MCF 10A (cell line): ENCODE data around the gene HHATL. TPM values are rescaled to one million over a fixed set of nuclear protein-coding genes. Genes with fewer than 3 reads are reported as not detected.

Experiments used
- BruUV-seq: library from RNA; stranded (reverse); fragments of 400-500 nt; replicated peaks from 2 replicates; lab custom pipeline; 2021; lab: Mats Ljungman, UMichigan
- CTCF ChIA-PET: fragments of 300-600 bp; sonication (Branson Sonifier 250); formaldehyde crosslinking; extraction: SDS; loops from one replicate; lab custom pipeline; 2021; ENCODE audit warnings: antibody characterized with exemption, inconsistent platforms; lab: Yijun Ruan, JAX
- POLR2A ChIA-PET: fragments of 300-600, 350-650 bp; sonication (Branson Sonifier 250); formaldehyde crosslinking; extraction: SDS; loops from one replicate; lab custom pipeline; 2020; ENCODE audit warnings: antibody characterized with exemption, inconsistent platforms; lab: Yijun Ruan, JAX
- DNase-seq: peaks from one replicate; pipeline ENCODE4 v3.0.0-alpha.2; 2018; ENCODE audit not compliant: unreplicated experiment
- H3K27ac Mint-ChIP-seq: one replicate; pipeline ENCODE4 v1.8.0; 2022; ENCODE audit warnings: mild to moderate bottlenecking, low read depth, mixed read lengths; ENCODE audit not compliant: unreplicated experiment
- H3K27me3 Mint-ChIP-seq: one replicate; pipeline ENCODE4 v1.8.0; 2022; ENCODE audit warnings: mixed read lengths; ENCODE audit not compliant: insufficient read depth, unreplicated experiment
- H3K36me3 Mint-ChIP-seq: one replicate; pipeline ENCODE4 v1.8.0; 2022; ENCODE audit warnings: mild to moderate bottlenecking, moderate library complexity, mixed read lengths; ENCODE audit not compliant: insufficient read depth, unreplicated experiment
- H3K4me1 Mint-ChIP-seq: one replicate; pipeline ENCODE4 v1.8.0; 2022; ENCODE audit warnings: mixed read lengths; ENCODE audit not compliant: insufficient read depth, unreplicated experiment
- H3K4me3 Mint-ChIP-seq: one replicate; pipeline ENCODE4 v1.8.0; 2022; ENCODE audit warnings: mild to moderate bottlenecking, moderate library complexity, mixed read lengths; ENCODE audit not compliant: unreplicated experiment
- H3K9me3 Mint-ChIP-seq: one replicate; pipeline ENCODE4 v1.8.0; 2022; ENCODE audit warnings: mixed read lengths; ENCODE audit not compliant: unreplicated experiment
- intact Hi-C: fragments of 100-400 bp; cut with micrococcal nuclease; formaldehyde crosslinking; loops from 2 replicates; pipeline ENCODE4 v1.14.1; 2022
- total RNA-seq: library from RNA; stranded (reverse); gene quantifications from 2 replicates; pipeline ENCODE4 v1.2.3, GENCODE V29; 2022
- TF ChIP-seq, protein P1 (sequence below): fragments of 200-600 bp; IDR thresholded peaks from one replicate; pipeline ENCODE4 v1.8.0; 2022; ENCODE audit warnings: antibody characterized with exemption, mild to moderate bottlenecking; ENCODE audit not compliant: unreplicated experiment

The HHATL gene
- total RNA-seq, 1 experiment from 2014 or later: not detected

DNA sequence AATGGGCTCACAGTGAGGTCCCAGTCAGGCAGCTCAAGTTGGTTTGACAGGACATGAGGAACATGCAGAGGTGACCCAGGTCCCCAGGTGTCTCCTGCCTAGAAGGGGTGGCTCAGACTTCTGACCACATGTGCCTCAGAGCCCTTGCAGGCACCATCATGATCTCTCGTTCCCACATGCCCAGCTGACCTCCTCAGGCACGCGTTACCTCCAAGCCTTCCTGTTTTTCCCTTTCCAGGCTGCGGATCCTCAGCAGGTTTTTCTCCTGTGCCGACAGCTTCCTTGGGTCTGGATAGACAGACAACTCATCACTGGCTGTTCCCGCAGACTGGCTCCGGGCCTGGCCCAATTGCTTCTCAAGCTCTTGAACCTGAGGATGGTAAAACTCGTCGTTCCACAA, 40.1 kb upstream of the HHATL start:
- no peaks in the 10 kb centered on the region for H3K27me3 Mint-ChIP-seq
- H3K4me3 Mint-ChIP-seq: no peak overlapping the region
- no peak overlapping the region for H3K27ac Mint-ChIP-seq
- H3K36me3 Mint-ChIP-seq: no peaks in the 10 kb centered on the region
- H3K4me1 Mint-ChIP-seq: peaks cover under 1% of the 10 kb centered on the region
- CTCF ChIA-PET: interaction anchor here (0.6 to 1.7 kb wide), 9 partner anchors 9 to 189 kb away, joined by 3 to 5 read pairs (median 3); no protein-coding TSS in a partner anchor
- no peaks in the 10 kb centered on the region for H3K9me3 Mint-ChIP-seq
- TF ChIP-seq, protein P1, sequence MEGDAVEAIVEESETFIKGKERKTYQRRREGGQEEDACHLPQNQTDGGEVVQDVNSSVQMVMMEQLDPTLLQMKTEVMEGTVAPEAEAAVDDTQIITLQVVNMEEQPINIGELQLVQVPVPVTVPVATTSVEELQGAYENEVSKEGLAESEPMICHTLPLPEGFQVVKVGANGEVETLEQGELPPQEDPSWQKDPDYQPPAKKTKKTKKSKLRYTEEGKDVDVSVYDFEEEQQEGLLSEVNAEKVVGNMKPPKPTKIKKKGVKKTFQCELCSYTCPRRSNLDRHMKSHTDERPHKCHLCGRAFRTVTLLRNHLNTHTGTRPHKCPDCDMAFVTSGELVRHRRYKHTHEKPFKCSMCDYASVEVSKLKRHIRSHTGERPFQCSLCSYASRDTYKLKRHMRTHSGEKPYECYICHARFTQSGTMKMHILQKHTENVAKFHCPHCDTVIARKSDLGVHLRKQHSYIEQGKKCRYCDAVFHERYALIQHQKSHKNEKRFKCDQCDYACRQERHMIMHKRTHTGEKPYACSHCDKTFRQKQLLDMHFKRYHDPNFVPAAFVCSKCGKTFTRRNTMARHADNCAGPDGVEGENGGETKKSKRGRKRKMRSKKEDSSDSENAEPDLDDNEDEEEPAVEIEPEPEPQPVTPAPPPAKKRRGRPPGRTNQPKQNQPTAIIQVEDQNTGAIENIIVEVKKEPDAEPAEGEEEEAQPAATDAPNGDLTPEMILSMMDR: no peak
- POLR2A ChIA-PET: interaction anchor here (0.7 to 1.6 kb wide), 2 partner anchors 26 to 59 kb away, joined by 3 to 6 read pairs; no protein-coding TSS in a partner anchor
- no TSS peak for BruUV-seq
- no peak for DNase-seq
- intact Hi-C loops: no loop called here

DNA sequence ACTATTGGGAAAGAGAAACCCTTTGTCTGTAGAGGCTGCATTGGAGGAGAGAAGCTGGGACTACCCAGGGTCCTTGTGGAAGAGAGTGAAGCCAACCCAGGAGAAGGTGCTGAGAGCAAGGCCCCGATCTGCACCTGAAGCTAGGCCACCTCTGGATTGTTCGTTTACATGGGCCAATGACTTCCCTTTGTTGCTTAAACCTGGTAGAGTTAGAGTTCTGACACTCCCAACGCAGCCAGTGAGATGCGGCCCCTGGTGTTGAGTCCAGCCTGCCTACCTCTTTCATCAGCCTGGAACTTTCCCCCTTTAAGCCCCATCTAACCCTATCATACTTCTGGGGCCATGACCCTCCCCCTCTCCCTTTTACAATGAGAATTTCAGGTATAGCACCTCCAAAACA, 39.7 kb upstream of the HHATL start:
- H3K27ac Mint-ChIP-seq: no peak overlapping the region
- no peaks in the 10 kb centered on the region for H3K4me1 Mint-ChIP-seq
- no peaks in the 10 kb centered on the region for H3K9me3 Mint-ChIP-seq
- H3K27me3 Mint-ChIP-seq: no peaks in the 10 kb centered on the region
- DNase-seq: no peak
- no TSS peak for BruUV-seq
- intact Hi-C loops: no loop called here
- TF ChIP-seq, protein P1: no peak
- ChIA-PET POLR2A (interaction anchor here (0.7 to 1.6 kb wide), 2 partner anchors 26 to 58 kb away, joined by 3 to 6 read pairs; no protein-coding TSS in a partner anchor), CTCF (interaction anchor here (0.6 to 1.7 kb wide), 9 partner anchors 9 to 188 kb away, joined by 3 to 5 read pairs (median 3); no protein-coding TSS in a partner anchor)
- no peak overlapping the region for H3K4me3 Mint-ChIP-seq
- H3K36me3 Mint-ChIP-seq: no peaks in the 10 kb centered on the region

DNA sequence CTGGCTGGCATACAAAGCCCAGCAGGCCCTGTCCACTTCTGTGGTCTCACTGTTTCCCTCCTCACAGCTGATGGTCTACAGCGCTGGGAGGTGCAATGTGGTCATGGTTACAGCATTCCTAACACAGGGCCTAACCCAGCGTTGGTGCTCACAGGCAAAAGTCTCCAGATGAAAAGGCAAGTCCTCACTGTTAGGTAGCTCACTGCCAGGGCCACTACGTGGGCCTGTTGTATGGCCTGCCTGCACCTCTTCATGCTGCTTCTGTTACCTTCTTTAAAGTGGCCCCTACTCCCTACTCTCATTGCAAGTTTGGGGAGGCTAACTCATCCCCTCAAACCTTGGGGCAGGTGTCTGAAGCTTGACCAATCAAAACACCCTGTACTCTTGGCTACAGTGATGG, 39.2 kb upstream of the HHATL start:
- no peak overlapping the region for H3K4me3 Mint-ChIP-seq
- no peaks in the 10 kb centered on the region for H3K36me3 Mint-ChIP-seq
- BruUV-seq: no TSS peak
- H3K4me1 Mint-ChIP-seq: no peaks in the 10 kb centered on the region
- TF ChIP-seq, protein P1: no peak
- no peaks in the 10 kb centered on the region for H3K27me3 Mint-ChIP-seq
- H3K9me3 Mint-ChIP-seq: no peaks in the 10 kb centered on the region
- no peak for DNase-seq
- intact Hi-C loops: no loop called here
- ChIA-PET POLR2A (interaction anchor here (1.6 to 2.0 kb wide), 3 partner anchors 58 to 89 kb away, joined by 4 to 6 read pairs (median 4); no protein-coding TSS in a partner anchor), CTCF (interaction anchor here (0.6 to 1.5 kb wide), 6 partner anchors 13 to 252 kb away, joined by 3 to 6 read pairs (median 4); no protein-coding TSS in a partner anchor)
- no peak overlapping the region for H3K27ac Mint-ChIP-seq

DNA sequence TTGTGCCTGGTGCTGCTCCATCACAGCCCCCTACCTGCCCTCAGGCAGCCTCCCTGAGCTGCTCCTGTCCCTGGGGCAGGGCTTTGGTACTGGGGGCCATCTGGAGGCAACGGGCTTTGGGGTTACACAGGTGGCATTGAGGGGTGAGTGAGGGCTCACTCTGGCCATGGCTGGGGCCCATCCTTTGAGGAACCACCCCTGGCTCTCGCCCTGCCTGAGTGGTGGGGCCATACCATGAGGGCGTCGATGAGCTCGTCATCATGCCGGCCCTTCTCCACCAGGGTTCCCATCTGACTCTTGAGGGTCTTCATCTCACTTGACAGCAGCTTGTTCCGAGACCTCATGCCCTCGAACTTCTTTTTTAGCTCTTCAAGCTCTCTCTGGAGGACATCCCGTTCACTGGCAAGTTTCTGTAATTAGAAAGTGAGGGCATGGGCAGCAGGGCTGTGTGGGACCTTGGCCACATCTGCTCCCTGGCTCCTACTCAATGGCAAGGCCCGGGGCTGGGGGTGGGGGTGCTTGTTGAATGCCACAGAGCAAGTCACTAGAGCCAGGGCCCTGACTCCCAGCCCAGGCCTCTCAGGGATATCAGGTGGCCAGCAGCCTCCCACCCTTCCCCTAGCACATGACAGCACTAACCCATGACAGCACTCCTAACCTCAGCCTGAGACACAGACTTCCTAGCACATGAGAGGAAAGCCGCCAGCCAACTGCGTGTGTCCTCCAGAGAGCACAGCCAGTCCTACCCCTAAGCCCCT, 37.0 kb upstream of the HHATL start:
- no peaks in the 10 kb centered on the region for H3K9me3 Mint-ChIP-seq
- TF ChIP-seq, protein P1: no peak
- DNase-seq: no peak
- H3K36me3 Mint-ChIP-seq: no peaks in the 10 kb centered on the region
- H3K27ac Mint-ChIP-seq: no peak overlapping the region
- BruUV-seq: no TSS peak
- H3K4me1 Mint-ChIP-seq: no peaks in the 10 kb centered on the region
- intact Hi-C loops: no loop called here
- ChIA-PET POLR2A (interaction anchor here (2.0 kb wide), 1 partner anchor 63 kb away, joined by 4 read pairs; no protein-coding TSS in a partner anchor), CTCF (interaction anchor here (1.0 kb wide), 1 partner anchor 10 kb away, joined by 5 read pairs; no protein-coding TSS in a partner anchor)
- H3K4me3 Mint-ChIP-seq: no peak overlapping the region
- no peaks in the 10 kb centered on the region for H3K27me3 Mint-ChIP-seq
